NT2/D1 (cell line): Measurements from ENCODE around the gene HOMER1.

Experiments used
- SUZ12 ChIP-seq: IDR thresholded peaks from 2 replicates; pipeline ENCODE4 v1.6.1; 2011; ENCODE audit not compliant: insufficient read length, insufficient read depth; ENCODE audit errors: extremely low read depth
- YY1 ChIP-seq: IDR thresholded peaks from 2 replicates; pipeline ENCODE4 v1.6.1; 2011; ENCODE audit not compliant: insufficient read length, insufficient read depth
- ZNF274 ChIP-seq: IDR thresholded peaks from 2 replicates; pipeline ENCODE4 v1.6.1; 2011; ENCODE audit warnings: mild to moderate bottlenecking, low read depth, low read length

- TF ChIP-seq ZNF274 (no peak), YY1 (no peak), SUZ12 (no peak)
These were observed 1.2 kb downstream of the HOMER1 start for GRCh38 chr5:79512471-79513307.
